ENCODE measurements around the gene RBM20.

Gene RBM20

DNA sequence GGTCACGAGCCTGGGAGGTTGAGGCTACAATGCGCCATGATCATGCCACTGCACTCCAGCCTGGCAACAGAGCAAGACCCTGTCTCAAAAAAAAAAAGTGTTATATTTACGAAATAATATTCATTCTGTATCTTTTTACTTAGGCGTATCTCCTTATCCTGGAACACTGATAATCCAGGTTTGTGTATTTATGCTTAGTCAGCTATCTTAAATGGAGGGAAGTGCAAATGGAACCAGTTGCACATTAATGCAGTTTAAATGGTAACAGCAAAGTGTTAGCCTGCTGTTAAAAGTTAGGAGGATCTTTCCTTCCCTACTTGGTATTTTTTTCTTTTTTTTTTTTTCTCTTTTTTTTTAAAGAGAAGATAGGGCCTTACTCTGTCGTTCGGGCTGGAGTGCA is 36.0 kb upstream of the RBM20 start:
- ATAC-seq: no peak
- TF ChIP-seq, protein P1, sequence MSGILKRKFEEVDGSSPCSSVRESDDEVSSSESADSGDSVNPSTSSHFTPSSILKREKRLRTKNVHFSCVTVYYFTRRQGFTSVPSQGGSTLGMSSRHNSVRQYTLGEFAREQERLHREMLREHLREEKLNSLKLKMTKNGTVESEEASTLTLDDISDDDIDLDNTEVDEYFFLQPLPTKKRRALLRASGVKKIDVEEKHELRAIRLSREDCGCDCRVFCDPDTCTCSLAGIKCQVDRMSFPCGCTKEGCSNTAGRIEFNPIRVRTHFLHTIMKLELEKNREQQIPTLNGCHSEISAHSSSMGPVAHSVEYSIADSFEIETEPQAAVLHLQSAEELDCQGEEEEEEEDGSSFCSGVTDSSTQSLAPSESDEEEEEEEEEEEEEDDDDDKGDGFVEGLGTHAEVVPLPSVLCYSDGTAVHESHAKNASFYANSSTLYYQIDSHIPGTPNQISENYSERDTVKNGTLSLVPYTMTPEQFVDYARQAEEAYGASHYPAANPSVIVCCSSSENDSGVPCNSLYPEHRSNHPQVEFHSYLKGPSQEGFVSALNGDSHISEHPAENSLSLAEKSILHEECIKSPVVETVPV (CRISPR knock-in tag; IDR thresholded peaks at IDR 0.05): no peak
- TF ChIP-seq TOX (CRISPR knock-in tag; IDR thresholded peaks at IDR 0.05; ENCODE audit: borderline replicate concordance) (no peak), ZNF70 (CRISPR knock-in tag; IDR thresholded peaks at IDR 0.05) (no peak), ZFP3 (CRISPR knock-in tag; IDR thresholded peaks at IDR 0.05) (no peak), POU6F1 (CRISPR knock-in tag; IDR thresholded peaks at IDR 0.05; ENCODE audit: borderline replicate concordance, low read depth) (no peak), OSR1 (CRISPR knock-in tag; IDR thresholded peaks at IDR 0.05) (no peak), ARNTL (CRISPR knock-in tag; IDR thresholded peaks at IDR 0.05; ENCODE audit: borderline replicate concordance, low read depth) (no peak), ZNF8 (CRISPR knock-in tag; IDR thresholded peaks at IDR 0.05) (no peak), RARB (CRISPR knock-in tag; IDR thresholded peaks at IDR 0.05) (no peak), GLIS3 (CRISPR knock-in tag; IDR thresholded peaks at IDR 0.05) (no peak)

- ATAC-seq: peak; percentile 75
- no peak for TF ChIP-seq OSR1 (CRISPR knock-in tag; IDR thresholded peaks at IDR 0.05)
- no peak for TF ChIP-seq PPARA (CRISPR knock-in tag; IDR thresholded peaks at IDR 0.05; ENCODE audit: borderline replicate concordance)
- no peak for TF ChIP-seq TCF4 (CRISPR knock-in tag; IDR thresholded peaks at IDR 0.05; ENCODE audit: borderline replicate concordance)
- TF ChIP-seq RARB (CRISPR knock-in tag; IDR thresholded peaks at IDR 0.05): no peak
- TF ChIP-seq, protein P2, sequence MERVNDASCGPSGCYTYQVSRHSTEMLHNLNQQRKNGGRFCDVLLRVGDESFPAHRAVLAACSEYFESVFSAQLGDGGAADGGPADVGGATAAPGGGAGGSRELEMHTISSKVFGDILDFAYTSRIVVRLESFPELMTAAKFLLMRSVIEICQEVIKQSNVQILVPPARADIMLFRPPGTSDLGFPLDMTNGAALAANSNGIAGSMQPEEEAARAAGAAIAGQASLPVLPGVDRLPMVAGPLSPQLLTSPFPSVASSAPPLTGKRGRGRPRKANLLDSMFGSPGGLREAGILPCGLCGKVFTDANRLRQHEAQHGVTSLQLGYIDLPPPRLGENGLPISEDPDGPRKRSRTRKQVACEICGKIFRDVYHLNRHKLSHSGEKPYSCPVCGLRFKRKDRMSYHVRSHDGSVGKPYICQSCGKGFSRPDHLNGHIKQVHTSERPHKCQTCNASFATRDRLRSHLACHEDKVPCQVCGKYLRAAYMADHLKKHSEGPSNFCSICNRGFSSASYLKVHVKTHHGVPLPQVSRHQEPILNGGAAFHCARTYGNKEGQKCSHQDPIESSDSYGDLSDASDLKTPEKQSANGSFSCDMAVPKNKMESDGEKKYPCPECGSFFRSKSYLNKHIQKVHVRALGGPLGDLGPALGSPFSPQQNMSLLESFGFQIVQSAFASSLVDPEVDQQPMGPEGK (CRISPR knock-in tag; IDR thresholded peaks at IDR 0.05; ENCODE audit: borderline replicate concordance): no peak
- no peak for TF ChIP-seq POU6F1 (CRISPR knock-in tag; IDR thresholded peaks at IDR 0.05; ENCODE audit: borderline replicate concordance, low read depth)
- TF ChIP-seq BACH2 (CRISPR knock-in tag; IDR thresholded peaks at IDR 0.05; ENCODE audit: borderline replicate concordance): no peak
- TF ChIP-seq TOX (CRISPR knock-in tag; IDR thresholded peaks at IDR 0.05; ENCODE audit: borderline replicate concordance): no peak
- TF ChIP-seq CSDC2 (CRISPR knock-in tag; IDR thresholded peaks at IDR 0.05): no peak
- TF ChIP-seq ZC3H10 (CRISPR knock-in tag; IDR thresholded peaks at IDR 0.05): no peak
- TF ChIP-seq ZNF565 (CRISPR knock-in tag; conservative IDR thresholded peaks at IDR 0.05; ENCODE audit: low read depth): no peak
- TF ChIP-seq, protein P1 (CRISPR knock-in tag; IDR thresholded peaks at IDR 0.05): no peak
- no peak for TF ChIP-seq TSHZ2 (CRISPR knock-in tag; IDR thresholded peaks at IDR 0.05)
- no peak for TF ChIP-seq ZNF70 (CRISPR knock-in tag; IDR thresholded peaks at IDR 0.05)
- TF ChIP-seq ISL1 (CRISPR knock-in tag; IDR thresholded peaks at IDR 0.05): no peak
- no peak for TF ChIP-seq ZFP30 (CRISPR knock-in tag; IDR thresholded peaks at IDR 0.05)
- no peak for TF ChIP-seq GLIS3 (CRISPR knock-in tag; IDR thresholded peaks at IDR 0.05)
- no peak for TF ChIP-seq ARNTL (CRISPR knock-in tag; IDR thresholded peaks at IDR 0.05; ENCODE audit: borderline replicate concordance, low read depth)
- TF ChIP-seq SNAI2 (CRISPR knock-in tag; IDR thresholded peaks at IDR 0.05): no peak
- TF ChIP-seq ZNF8 (CRISPR knock-in tag; IDR thresholded peaks at IDR 0.05): no peak
Measured at GRCh38 chr10:110609605-110610004, 34.5 kb upstream of the RBM20 start.

Data from SK-N-SH treated with all-trans-retinoic acid at 6 μM for 48 hours (cell line).